VCaP (cell line): ENCODE data around the gene ATRAID.

Experiments used
- H3K27ac ChIP-seq: fragments of 450-650 bp; 2 replicates; pipeline ENCODE4 v1.5.1; 2017
- CTCF ChIP-seq: fragments of 450-650 bp; conservative IDR thresholded peaks from 2 replicates; pipeline ENCODE4 v1.5.1; 2017; ENCODE audit warnings: mild to moderate bottlenecking, moderate library complexity

ATRAID gene

GRCh38 chr2:27256855-27257454 is 45.1 kb downstream of the ATRAID start:
- H3K27ac ChIP-seq, result no peak overlapping the region
- TF ChIP-seq CTCF, result no peak

GRCh38 chr2:27258051-27258450 is 46.2 kb downstream of the ATRAID start:
- H3K27ac ChIP-seq, result no peak overlapping the region
- TF ChIP-seq CTCF, result no peak

GRCh38 chr2:27261241-27261925 is 49.5 kb downstream of the ATRAID start:
- no peak overlapping the region for H3K27ac ChIP-seq
- TF ChIP-seq CTCF, result no peak

GRCh38 chr2:27261926-27262298 is 50.1 kb downstream of the ATRAID start:
- no peak for TF ChIP-seq CTCF
- no peak overlapping the region for H3K27ac ChIP-seq

- H3K27ac ChIP-seq, result no peak within 1 kb of the TSS; the same call in 1 of the 2 replicates
- TF ChIP-seq CTCF, result no peak
These were observed 50.8 kb downstream of the ATRAID start, which contains the start of gene SLC30A3 for GRCh38 chr2:27262379-27263286. Gene SLC30A3, minus strand, starts transcription at chr2:27263047. Its CDS starts 141 bp downstream, at chr2:27262906.

- no peak for TF ChIP-seq CTCF
- no peak overlapping the region; the same call in 1 of the 2 replicates for H3K27ac ChIP-seq
These were observed 51.7 kb downstream of the ATRAID start for GRCh38 chr2:27263287-27264252.
